Stromal cell of bone marrow (primary cell): Measurements from ENCODE around the gene SLC25A42.
"Not testable (repeated sequence)": the region's sequence is repeated elsewhere in the genome, so short reads cannot be mapped to it uniquely, and the experiment has no call there.

Experiments
- DNase-seq: peaks from one replicate; pipeline ENCODE4 v3.0.0-alpha.2; 2012; ENCODE audit warnings: low read depth

The SLC25A42 gene, protein sequence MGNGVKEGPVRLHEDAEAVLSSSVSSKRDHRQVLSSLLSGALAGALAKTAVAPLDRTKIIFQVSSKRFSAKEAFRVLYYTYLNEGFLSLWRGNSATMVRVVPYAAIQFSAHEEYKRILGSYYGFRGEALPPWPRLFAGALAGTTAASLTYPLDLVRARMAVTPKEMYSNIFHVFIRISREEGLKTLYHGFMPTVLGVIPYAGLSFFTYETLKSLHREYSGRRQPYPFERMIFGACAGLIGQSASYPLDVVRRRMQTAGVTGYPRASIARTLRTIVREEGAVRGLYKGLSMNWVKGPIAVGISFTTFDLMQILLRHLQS

DNA sequence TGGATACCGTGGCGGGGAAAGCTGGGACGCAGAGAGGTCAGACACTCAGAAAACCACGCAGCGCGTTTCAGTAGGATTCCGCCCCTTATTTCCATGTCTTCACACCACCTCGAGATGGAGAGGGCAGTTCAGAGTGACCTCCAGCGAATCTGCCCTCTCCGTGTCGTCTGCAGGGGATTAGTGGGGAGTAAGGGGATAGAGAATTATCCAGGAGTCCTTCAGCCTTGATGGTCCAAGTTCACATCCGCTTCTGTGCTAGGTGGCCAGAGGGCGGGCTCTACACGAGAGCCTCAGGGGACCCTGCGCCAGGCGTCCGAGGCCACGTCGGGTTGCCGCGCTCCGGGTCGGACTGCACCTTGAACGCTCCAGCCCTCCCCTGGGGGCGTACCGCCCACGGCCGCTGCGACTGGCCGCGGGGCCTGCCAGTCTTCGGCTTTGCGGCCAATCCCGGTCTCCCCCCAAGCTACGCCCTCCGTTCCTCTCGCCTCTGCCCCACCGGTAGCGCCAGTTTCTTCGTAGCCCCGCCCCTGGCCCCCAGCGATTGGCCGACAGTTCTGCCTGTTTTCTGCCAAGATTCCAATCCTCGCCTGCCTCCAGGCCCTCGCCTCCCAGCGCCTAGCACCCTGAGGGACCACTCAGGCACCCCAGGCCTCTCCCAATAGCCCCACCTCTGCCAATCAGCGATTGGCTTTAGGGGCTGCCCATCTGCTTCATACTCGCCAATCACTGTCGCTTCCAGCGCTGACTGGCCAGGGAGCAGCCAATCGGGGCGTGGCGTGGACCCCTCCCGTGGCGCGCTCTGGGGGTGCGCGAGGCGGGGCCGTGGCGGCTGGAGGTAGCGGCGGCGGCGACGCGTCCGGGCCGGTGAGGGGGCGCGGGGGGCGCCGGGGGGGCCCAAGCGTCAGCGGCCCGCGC lies at the start of gene SLC25A42:
Gene SLC25A42 (plus strand): TSS at position 812 of the 915 bp plus-strand sequence. CDS start 32,131 bp downstream, outside the sequence.
- peak; percentile 100 for DNase-seq

DNA sequence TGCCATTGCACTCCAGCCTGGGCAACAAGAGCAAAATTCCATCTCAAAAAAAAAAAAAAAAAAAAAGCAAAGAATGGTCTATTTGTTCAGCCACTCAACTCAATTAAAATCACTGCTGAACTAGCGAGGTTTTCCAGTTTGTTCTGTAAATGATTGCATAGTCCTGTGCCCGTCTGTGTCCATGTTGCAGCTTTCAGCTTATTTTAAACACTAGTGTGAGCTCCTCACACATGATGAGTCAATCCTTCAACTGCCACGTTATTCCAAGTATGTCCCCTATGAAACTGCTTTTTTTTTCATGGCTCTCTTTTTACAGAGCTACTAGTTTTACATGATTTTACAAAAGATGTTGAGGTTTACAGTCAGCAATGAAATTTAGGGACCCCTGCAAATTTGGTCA lies 42.7 kb upstream of the SLC25A42 start:
- DNase-seq, result peak; percentile 41

DNA sequence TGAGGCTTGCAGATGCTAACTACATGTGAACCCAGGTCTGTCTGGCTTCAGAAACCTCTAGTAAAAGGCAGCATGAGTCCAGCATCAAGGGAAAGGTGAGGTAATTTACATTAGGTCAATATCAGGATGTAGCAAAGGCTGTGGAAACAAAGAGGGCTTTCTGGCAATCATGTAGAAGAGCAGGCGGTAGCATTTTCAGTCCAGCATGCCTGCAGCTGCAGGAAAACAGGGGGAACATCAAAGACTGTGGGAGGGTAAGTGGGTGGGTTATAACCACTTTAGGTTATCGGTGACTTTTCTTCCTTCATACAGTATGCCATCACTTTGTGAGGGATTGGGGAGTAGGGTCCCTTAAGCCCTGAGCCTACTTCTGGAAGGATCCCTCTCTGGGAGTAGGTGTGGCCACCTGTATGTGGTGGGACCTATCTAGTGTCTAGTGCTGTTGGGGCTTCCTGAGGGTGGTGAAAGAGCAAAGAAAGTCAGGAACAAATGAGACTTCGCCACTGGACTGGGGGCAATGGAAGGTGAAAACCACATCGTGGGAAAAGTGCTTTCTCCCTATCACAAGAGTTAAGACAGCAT lies 41.3 kb upstream of the SLC25A42 start:
- DNase-seq, result no peak

GRCh38 chr19:19023376-19023775 lies 40.4 kb upstream of the SLC25A42 start:
- DNase-seq, result not testable (repeated sequence)

DNA sequence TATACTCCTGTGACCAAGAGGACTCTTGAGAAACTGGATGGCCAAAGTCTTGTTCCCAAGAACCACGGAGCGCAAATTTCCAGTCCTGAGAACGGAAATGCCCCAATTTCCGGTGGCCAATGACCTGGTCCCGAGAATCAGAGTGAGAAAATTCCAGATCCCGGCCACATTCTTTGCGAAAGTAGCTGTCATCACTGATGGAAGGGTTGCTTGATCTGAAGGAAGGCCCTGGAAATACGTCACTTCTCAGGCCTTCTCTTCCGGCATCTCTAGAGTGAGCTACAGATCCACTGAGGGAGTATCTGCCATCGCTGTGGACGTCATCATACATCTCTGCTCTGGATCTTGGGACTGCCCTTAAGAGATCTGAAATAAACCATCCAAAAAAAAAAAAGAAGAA lies 37.9 kb upstream of the SLC25A42 start:
- DNase-seq, result no peak

DNA sequence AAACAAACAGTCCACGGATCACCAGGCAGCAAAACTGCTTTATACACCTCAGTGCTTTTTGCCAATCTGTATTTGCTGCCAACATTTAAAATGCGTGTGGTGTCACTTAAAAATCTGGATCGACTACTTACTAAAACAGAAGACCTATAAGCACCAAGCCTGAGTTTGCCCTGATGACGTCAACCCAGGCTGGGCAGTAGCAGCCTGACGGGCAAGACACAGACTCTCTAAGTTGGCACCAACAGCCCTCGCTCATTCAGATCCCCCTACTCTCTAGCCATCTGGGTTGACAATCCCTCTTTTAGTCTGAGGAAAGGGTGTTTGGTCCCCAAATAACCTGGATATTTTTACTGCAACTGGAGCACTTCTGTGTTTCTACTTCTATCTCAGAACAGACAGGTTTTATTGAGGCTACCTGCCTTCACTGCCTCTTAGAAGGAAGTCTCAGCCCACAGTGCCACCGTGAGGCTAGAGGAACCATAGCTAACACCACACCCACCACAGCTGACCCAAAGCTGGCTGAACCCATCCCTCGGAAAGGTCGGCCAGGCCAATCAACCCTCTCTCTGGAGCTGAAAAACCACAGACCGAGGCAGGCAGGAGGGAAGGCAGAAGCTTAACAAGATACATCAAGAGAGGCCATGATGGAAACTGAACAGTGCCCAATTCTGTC lies 37.4 kb upstream of the SLC25A42 start:
- no peak for DNase-seq

DNA sequence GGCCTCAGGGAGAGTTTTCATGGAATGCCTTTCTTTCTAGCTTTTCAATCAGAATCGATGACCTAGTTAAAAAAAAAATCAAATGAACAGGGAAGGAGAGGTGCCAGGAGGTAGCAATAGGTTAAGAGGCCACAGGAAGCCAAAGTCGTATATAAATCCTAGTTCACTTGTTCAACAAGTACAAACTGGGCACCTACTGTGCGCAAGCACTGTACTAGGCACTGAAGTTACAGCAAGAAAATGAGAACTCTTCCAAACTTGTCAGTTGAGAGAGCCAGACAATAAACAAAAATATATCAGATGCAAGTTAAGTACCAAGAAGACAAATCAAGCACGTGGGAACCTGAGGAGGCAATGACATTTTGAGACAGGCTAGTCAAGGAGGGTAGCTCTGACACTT lies 36.6 kb upstream of the SLC25A42 start:
- no peak for DNase-seq

- DNase-seq, result no peak
Observed at GRCh38 chr19:19028526-19028925, 35.3 kb upstream of the SLC25A42 start.

DNA sequence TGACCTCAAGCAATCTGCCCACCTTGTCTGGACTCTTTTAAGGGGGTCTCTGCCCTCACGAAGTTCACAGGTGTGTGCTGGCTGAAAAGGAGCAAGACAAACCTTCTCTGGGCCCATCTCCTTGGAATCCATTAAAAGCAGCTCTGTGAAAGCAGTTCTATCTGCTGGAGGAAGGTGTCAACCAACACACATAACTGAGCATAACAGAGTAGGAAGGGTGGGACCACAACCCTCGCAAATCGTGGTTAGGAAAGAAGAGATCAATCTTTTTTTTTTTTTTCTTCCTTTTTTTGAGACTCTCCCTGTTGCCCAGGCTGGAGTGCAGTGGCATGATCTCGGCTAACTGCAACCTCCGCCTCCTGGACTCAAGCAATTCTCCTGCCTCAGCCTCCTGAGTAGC lies 31.9 kb upstream of the SLC25A42 start:
- no peak for DNase-seq

DNA sequence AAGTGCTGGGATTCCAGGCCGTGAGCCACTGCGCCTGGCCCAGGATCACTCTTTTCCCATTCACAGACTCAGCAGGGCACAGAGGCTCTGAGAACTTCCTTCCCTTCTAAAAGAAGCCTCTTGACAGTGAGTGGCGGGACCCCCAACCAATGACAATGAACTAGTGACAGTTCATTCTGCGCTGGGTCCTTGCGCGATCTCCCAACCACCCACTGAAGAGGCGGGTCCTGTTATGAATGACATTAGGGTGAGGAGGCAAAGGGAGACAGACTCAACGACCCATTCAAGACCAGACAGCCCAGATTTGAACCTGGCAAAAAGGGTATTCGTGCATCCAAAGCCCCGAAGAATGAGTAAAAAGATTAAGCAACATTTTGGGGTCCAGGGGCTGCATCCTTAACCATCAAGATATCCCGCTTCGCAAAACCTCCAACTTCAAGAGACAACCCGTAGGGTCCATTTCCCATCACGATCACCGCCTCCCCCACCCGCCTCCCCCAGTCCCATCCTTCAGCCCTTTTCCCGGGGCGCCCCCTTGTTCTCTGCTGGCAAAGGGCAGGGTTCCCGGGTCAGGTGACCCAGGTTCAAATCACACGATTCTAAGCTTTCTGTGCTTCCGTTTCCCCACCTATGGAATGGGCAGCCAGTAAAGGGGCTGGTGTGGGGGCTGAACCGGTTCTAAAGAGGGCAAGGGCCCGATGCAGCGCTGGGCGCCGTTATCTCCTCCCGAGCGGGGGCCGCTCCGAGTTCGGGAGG lies 31.2 kb upstream of the SLC25A42 start:
- DNase-seq, result peak; percentile 95

DNA sequence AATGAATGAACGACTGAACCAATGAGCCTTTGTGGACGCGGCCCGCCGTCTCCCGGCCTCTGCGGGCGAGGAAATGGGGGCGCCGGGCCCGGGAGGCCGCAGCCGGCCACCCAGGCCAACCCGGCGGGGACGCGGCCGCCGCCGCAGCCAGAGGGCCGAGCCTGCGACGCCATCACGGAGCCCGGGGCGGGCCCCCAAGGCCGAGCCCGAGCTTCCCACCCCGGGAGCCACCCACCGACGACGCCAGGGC lies 30.7 kb upstream of the SLC25A42 start:
- no peak for DNase-seq

DNA sequence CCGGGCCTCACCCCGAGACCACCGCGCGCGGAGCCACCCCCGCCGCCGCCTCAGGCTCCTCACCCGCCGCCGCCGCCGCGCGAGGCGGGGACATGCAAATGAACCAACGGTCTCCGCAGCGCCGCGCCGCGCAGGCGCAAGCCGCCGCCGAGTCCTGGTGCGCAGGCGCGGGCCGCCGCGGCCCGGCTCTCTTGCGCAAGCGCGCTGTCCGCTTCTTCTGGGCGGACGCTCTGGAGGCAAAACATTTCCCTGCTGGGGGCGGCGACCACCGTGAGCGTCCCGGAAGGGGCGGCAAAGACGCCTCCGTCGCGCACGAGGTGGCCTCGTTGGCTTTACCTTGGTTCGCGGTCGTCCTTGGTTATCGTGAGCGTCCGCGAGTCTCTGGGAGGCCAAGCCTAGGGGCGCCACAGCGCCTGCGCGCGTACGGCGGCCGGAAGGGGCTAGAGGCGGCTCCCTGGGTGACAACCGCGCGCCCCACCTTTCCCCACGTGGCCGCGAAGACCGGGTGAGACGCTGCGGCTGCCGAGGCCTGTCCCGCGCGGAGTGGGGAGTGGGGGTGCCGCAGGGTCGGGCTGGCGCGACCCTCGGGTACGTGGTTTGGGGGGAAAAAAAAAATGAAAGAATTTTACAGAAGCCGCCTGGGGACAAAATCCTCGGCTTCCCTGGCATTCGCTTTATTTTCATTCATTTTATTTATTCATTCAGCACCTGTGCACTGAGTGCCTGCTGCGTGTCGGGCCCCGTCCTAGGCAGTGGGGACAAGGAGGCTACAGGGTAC lies 30.2 kb upstream of the SLC25A42 start, which contains the start of the genes ARMC6 and SUGP2:
Gene ARMC6 (plus strand): TSS at position 178 of the 778 bp plus-strand sequence. CDS start 607 bp downstream, outside the sequence.
Gene SUGP2 (minus strand): TSS at position 92 of the 778 bp plus-strand sequence. CDS start 2,446 bp downstream, outside the sequence.
- peak; percentile 63 for DNase-seq

GRCh38 chr19:19034204-19034624 lies 29.6 kb upstream of the SLC25A42 start:
- DNase-seq, result peak; percentile 33

- no peak for DNase-seq
Observed at GRCh38 chr19:19039901-19040300, 23.9 kb upstream of the SLC25A42 start.

DNA sequence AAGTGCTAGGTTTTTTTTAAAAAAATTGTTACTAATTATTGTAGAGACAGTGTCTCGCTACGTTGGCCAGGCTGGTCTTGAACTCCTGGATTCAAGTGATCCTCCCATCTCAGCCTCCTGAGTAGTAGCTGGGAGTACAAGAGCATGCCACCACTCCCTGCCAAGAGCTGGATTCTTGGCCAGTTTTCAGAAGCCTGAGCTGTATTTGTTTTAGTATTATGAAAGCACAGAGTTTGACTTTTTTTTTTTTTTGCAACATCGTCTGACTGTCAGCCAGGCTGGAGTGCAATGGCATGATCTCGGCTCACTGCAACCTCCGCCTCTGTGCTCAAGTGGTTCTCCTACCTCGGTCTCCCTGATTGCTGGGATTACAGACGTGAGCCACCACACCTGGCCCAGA lies 23.4 kb upstream of the SLC25A42 start:
- peak; percentile 93 for DNase-seq

- no peak for DNase-seq
Observed at GRCh38 chr19:19042732-19043280, 21.0 kb upstream of the SLC25A42 start.

- DNase-seq, result no peak
Observed at GRCh38 chr19:19043481-19043880, 20.3 kb upstream of the SLC25A42 start.

GRCh38 chr19:19043881-19044280 lies 19.9 kb upstream of the SLC25A42 start:
- no peak for DNase-seq

- no peak for DNase-seq
Observed at GRCh38 chr19:19049406-19049805, 14.4 kb upstream of the SLC25A42 start.

- no peak for DNase-seq
Observed at GRCh38 chr19:19050104-19050503, 13.7 kb upstream of the SLC25A42 start.
